ENCODE measurements around the gene MORN3. TPM values are rescaled to one million over a fixed set of nuclear protein-coding genes. Genes with fewer than 3 reads are reported as not detected.
A peak's percentile ranks its signal among the peaks of the same experiment; 100 is the strongest.

The MORN3 gene
- total and polyA plus RNA-seq, 9 of the 15 experiments (the other 6 are each of a cell fraction or from before 2014, with no cell fraction given) = 0.09 to 0.27 (median 0.20) TPM

DNA sequence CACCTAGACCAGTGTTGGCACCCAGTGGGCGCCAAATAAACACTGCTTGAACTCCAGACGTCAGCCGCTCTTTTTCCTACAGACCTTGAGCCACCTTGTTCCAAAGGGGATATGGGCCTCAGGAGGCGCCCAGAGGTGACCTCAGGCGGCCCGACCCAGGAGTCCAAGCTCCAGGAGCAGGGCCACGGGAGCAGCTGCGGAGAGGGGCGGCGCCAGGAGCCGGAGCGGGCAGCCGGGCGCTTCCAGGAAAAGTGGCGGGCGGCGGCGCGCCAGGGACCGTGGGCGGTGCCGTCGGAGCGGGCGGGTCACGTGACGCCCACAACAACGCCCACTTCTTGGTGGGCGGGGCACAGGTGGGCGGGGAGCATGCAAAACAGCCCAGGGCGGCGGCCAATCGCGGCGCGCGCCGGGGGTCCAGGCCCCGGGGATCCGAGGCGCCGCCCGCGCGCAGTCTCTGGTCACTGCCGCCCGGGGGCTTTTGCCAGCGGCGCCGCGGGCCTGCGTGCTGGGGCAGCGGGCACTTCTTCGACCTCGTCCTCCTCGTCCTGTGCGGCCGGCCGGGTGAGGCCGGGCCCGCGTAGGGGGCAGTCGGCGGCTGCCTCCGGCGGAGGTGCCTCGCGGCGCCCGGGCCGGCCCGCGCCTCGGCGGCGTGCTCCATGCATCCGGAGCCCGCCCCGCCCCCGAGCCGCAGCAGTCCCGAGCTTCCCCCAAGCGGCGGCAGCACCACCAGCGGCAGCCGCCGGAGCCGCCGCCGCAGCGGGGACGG lies 43.2 kb downstream of the MORN3 start, which contains the start of gene ORAI1 (continued):
- TF ChIP-seq ARID1B (IDR thresholded peaks at IDR 0.05) (no peak), ZC3H11A (IDR thresholded peaks at IDR 0.05; ENCODE audit: low read depth, low read length) (0 out of 2 replicates have a peak, but pooled peaks have one; percentile 30), RBM14 (IDR thresholded peaks at IDR 0.05; ENCODE audit: borderline replicate concordance, insufficient read depth, low read depth, low read length) (no peak), MTA3 (IDR thresholded peaks at IDR 0.05; ENCODE audit: borderline replicate concordance) (peak; percentile 67; the same call in 1 of the 2 replicates), HDGF (IDR thresholded peaks at IDR 0.05) (no peak), ZNF174 (CRISPR knock-in tag; IDR thresholded peaks at IDR 0.05) (no peak), POLR3A (IDR thresholded peaks at IDR 0.05; ENCODE audit: borderline replicate concordance, extremely low read depth, insufficient read depth, insufficient read length) (no peak), SFPQ (IDR thresholded peaks at IDR 0.05; ENCODE audit: low read depth, low read length) (no peak), CBFB (CRISPR knock-in tag; IDR thresholded peaks at IDR 0.05) (0 out of 2 replicates have a peak, but pooled peaks have one; percentile 37), ZFP91 (CRISPR knock-in tag; IDR thresholded peaks at IDR 0.05) (no peak), KHSRP (IDR thresholded peaks at IDR 0.05) (no peak), YY1 (IDR thresholded peaks at IDR 0.05; ENCODE audit: borderline replicate concordance in 1 of 3, control insufficient read depth in 1 of 3, extremely low read depth in 1 of 3, insufficient read depth in 3 of 3, insufficient read length in 1 of 3, insufficient replicate concordance in 2 of 3, low read depth in 1 of 3, low read length in 2 of 3) (peak in 2 of 3 experiments; percentile 48 to 55), RUNX1 (IDR thresholded peaks at IDR 0.05; ENCODE audit: low read depth) (no peak), BMI1 (IDR thresholded peaks at IDR 0.05; ENCODE audit: low read length) (no peak), CHAMP1 (IDR thresholded peaks at IDR 0.05) (no peak), U2AF1 (optimal IDR thresholded peaks at IDR 0.05; ENCODE audit: low read depth, low read length) (no peak), NCOA4 (IDR thresholded peaks at IDR 0.05; ENCODE audit: partially characterized antibody) (no peak), ARNT (IDR thresholded peaks at IDR 0.05) (no peak), NR2C2 (CRISPR knock-in tag; IDR thresholded peaks at IDR 0.05) (0 out of 2 replicates have a peak, but pooled peaks have one; percentile 33), NR2C2 (tag; IDR thresholded peaks at IDR 0.05) (no peak)
- TF ChIP-seq, protein P1, sequence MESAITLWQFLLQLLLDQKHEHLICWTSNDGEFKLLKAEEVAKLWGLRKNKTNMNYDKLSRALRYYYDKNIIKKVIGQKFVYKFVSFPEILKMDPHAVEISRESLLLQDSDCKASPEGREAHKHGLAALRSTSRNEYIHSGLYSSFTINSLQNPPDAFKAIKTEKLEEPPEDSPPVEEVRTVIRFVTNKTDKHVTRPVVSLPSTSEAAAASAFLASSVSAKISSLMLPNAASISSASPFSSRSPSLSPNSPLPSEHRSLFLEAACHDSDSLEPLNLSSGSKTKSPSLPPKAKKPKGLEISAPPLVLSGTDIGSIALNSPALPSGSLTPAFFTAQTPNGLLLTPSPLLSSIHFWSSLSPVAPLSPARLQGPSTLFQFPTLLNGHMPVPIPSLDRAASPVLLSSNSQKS (CRISPR knock-in tag; IDR thresholded peaks at IDR 0.05) = no peak
